Astrocyte (in vitro differentiated cells and primary cell): Measurements from ENCODE around the gene SCAPER. TPM values are rescaled to one million over a fixed set of nuclear protein-coding genes. Genes with fewer than 3 reads are reported as not detected.
A peak's percentile ranks its signal among the peaks of the same experiment; 100 is the strongest.

ENCODE experiments used
- DNase-seq: peaks from one replicate; pipeline ENCODE4 v3.0.0-alpha.2; 2010; ENCODE audit warnings: low read depth
- FAIRE-seq: peaks from 2 replicates; lab custom pipeline; 2011; peaks lifted over from hg19 to GRCh38; lab: Jason Lieb, UNC
- H2AFZ ChIP-seq: 2 replicates; pipeline ENCODE4 v1.6.0; 2012; ENCODE audit warnings: low read depth, low read length, inconsistent platforms
- H3K27ac ChIP-seq: 2 replicates; pipeline ENCODE4 v1.5.1; 2011; ENCODE audit warnings: low read depth, low read length, inconsistent platforms
- H3K27me3 ChIP-seq: 2 replicates; pipeline ENCODE4 v1.6.0; 2011; ENCODE audit warnings: low read length, inconsistent platforms; ENCODE audit not compliant: insufficient read depth
- H3K36me3 ChIP-seq: 2 replicates; pipeline ENCODE4 v1.5.1; 2011; ENCODE audit warnings: low read length, inconsistent platforms; ENCODE audit not compliant: insufficient read depth
- H3K4me1 ChIP-seq: 2 replicates; pipeline ENCODE4 v1.5.1; 2011; ENCODE audit warnings: low read length, inconsistent platforms; ENCODE audit not compliant: insufficient read depth
- H3K4me2 ChIP-seq: 2 replicates; pipeline ENCODE4 v1.6.0; 2012; ENCODE audit warnings: low read length, inconsistent platforms
- H3K4me3 ChIP-seq: 2 replicates; pipeline ENCODE4 v1.5.1; 2011; ENCODE audit warnings: low read depth, mild to moderate bottlenecking, low read length, inconsistent platforms; ENCODE audit not compliant: insufficient read depth
- H3K79me2 ChIP-seq: 2 replicates; pipeline ENCODE4 v1.6.0; 2012; ENCODE audit warnings: mild to moderate bottlenecking, low read length, inconsistent platforms; ENCODE audit not compliant: insufficient read depth
- H3K9ac ChIP-seq: 2 replicates; pipeline ENCODE4 v1.6.0; 2012; ENCODE audit warnings: mild to moderate bottlenecking, low read length, inconsistent platforms
- H3K9me3 ChIP-seq: 2 replicates; pipeline ENCODE4 v1.5.1; 2012; ENCODE audit warnings: low read depth, mild to moderate bottlenecking, low read length, inconsistent platforms; ENCODE audit not compliant: insufficient read depth
- H4K20me1 ChIP-seq: 2 replicates; pipeline ENCODE4 v1.6.0; 2012; ENCODE audit warnings: low read length, inconsistent platforms; ENCODE audit not compliant: insufficient read depth
- H3K27ac Mint-ChIP-seq: one replicate; pipeline ENCODE4 v1.8.0; 2021; ENCODE audit warnings: mild to moderate bottlenecking, mixed read lengths; ENCODE audit not compliant: unreplicated experiment
- H3K27me3 Mint-ChIP-seq: one replicate; pipeline ENCODE4 v1.8.0; 2021; ENCODE audit warnings: low read depth, mixed read lengths; ENCODE audit not compliant: unreplicated experiment
- H3K36me3 Mint-ChIP-seq: one replicate; pipeline ENCODE4 v1.8.0; 2021; ENCODE audit warnings: low read depth, mixed read lengths; ENCODE audit not compliant: unreplicated experiment
- H3K4me1 Mint-ChIP-seq: one replicate; pipeline ENCODE4 v1.8.0; 2021; ENCODE audit warnings: low read depth, mixed read lengths; ENCODE audit not compliant: unreplicated experiment
- H3K4me3 Mint-ChIP-seq: one replicate; pipeline ENCODE4 v1.8.0; 2021; ENCODE audit warnings: mild to moderate bottlenecking, moderate library complexity, mixed read lengths; ENCODE audit not compliant: unreplicated experiment
- H3K9me3 Mint-ChIP-seq: one replicate; pipeline ENCODE4 v1.8.0; 2021; ENCODE audit warnings: mild to moderate bottlenecking, mixed read lengths; ENCODE audit not compliant: unreplicated experiment
- CTCF ChIP-seq: IDR thresholded peaks from 2 replicates; pipeline ENCODE4 v1.5.1; 2011; ENCODE audit warnings: low read depth, mild to moderate bottlenecking, inconsistent platforms, low read length, moderate library complexity; ENCODE audit not compliant: insufficient read depth
- EZH2 ChIP-seq: IDR thresholded peaks from 2 replicates; pipeline ENCODE4 v1.6.1; 2012; ENCODE audit warnings: mild to moderate bottlenecking, low read length, inconsistent platforms; ENCODE audit not compliant: insufficient read depth
- total RNA-seq: library from RNA; stranded (reverse); gene quantifications from 2 replicates; pipeline ENCODE4 v1.2.1, GENCODE V29; 2021

SCAPER gene
- total RNA-seq, 1 donor from 2014 or later, result 8.6 TPM

GRCh38 chr15:76529911-76530310, 375.2 kb downstream of the SCAPER start:
- Histone ChIP-seq H3K4me1 (no peaks in the 10 kb centered on the region), H3K4me2 (no peak overlapping the region), H3K36me3 (no peaks in the 10 kb centered on the region), H3K27me3 (no peaks in the 10 kb centered on the region), H4K20me1 (no peaks in the 10 kb centered on the region), H3K79me2 (no peaks in the 10 kb centered on the region), H2AFZ (no peak overlapping the region), H3K27ac (no peak overlapping the region), H3K9me3 (no peaks in the 10 kb centered on the region), H3K9ac (no peak overlapping the region), H3K4me3 (no peak overlapping the region)
- H3K27ac Mint-ChIP-seq, result no peak overlapping the region
- H3K27me3 Mint-ChIP-seq, result no peaks in the 10 kb centered on the region
- no peaks in the 10 kb centered on the region for H3K9me3 Mint-ChIP-seq
- FAIRE-seq, result no peak
- TF ChIP-seq EZH2, result no peak
- no peak for TF ChIP-seq CTCF
- no peaks in the 10 kb centered on the region for H3K4me1 Mint-ChIP-seq
- no peak overlapping the region for H3K4me3 Mint-ChIP-seq
- no peaks in the 10 kb centered on the region for H3K36me3 Mint-ChIP-seq
- peak; percentile 22 for DNase-seq

GRCh38 chr15:76526111-76526510, 379.0 kb downstream of the SCAPER start:
- Histone ChIP-seq H3K36me3 (no peaks in the 10 kb centered on the region), H3K79me2 (no peaks in the 10 kb centered on the region), H3K27ac (no peak overlapping the region), H3K4me1 (no peaks in the 10 kb centered on the region), H3K9me3 (no peaks in the 10 kb centered on the region), H3K4me3 (no peak overlapping the region), H3K27me3 (no peaks in the 10 kb centered on the region), H2AFZ (no peak overlapping the region), H3K4me2 (no peak overlapping the region), H3K9ac (no peak overlapping the region), H4K20me1 (no peaks in the 10 kb centered on the region)
- no peak overlapping the region for H3K4me3 Mint-ChIP-seq
- FAIRE-seq, result no peak
- no peak for DNase-seq
- TF ChIP-seq CTCF (no peak), EZH2 (no peak)
- H3K36me3 Mint-ChIP-seq, result no peaks in the 10 kb centered on the region
- no peaks in the 10 kb centered on the region for H3K9me3 Mint-ChIP-seq
- no peak overlapping the region for H3K27ac Mint-ChIP-seq
- H3K4me1 Mint-ChIP-seq, result no peaks in the 10 kb centered on the region
- no peaks in the 10 kb centered on the region for H3K27me3 Mint-ChIP-seq

DNA sequence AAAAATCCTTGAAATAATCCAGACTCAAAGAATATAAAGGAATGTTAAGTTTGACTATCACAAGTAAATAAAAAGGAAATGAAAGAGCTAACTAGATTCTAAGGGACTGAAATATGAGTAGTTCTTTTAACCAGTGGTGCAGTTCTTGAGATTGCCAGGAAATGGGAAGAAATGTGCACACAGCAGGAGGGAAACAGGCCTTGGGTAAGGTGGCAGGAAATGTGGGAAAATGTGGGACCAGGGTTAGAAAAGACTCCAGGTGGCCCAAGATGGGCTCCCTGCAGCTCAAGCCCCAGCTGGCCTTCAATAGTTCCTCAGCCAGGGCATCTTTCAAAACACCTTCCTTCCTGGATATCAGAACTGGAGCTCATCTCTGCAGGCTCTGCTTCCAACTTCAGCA, 387.2 kb downstream of the SCAPER start:
- no peaks in the 10 kb centered on the region for H3K4me1 ChIP-seq
- Mint-ChIP-seq H3K9me3 (no peaks in the 10 kb centered on the region), H3K4me1 (no peaks in the 10 kb centered on the region), H3K27me3 (no peaks in the 10 kb centered on the region), H3K36me3 (no peaks in the 10 kb centered on the region), H3K4me3 (no peak overlapping the region), H3K27ac (no peak overlapping the region)
- H3K27me3 ChIP-seq, result no peaks in the 10 kb centered on the region
- H3K9ac ChIP-seq, result no peak overlapping the region
- no peak overlapping the region for H3K27ac ChIP-seq
- H2AFZ ChIP-seq, result no peak overlapping the region
- no peak for FAIRE-seq
- H3K4me3 ChIP-seq, result no peak overlapping the region
- H3K36me3 ChIP-seq, result no peaks in the 10 kb centered on the region
- no peaks in the 10 kb centered on the region for H3K79me2 ChIP-seq
- TF ChIP-seq CTCF, result no peak
- TF ChIP-seq EZH2, result no peak
- H3K9me3 ChIP-seq, result no peaks in the 10 kb centered on the region
- H4K20me1 ChIP-seq, result no peaks in the 10 kb centered on the region
- DNase-seq, result no peak
- H3K4me2 ChIP-seq, result no peak overlapping the region
